ENCODE measurements around the gene BCL7C. TPM values are rescaled to one million over a fixed set of nuclear protein-coding genes. Genes with fewer than 3 reads are reported as not detected.

The BCL7C gene
- polyA plus RNA-seq, 1 donor from 2014 or later: 39.2 TPM

- Histone ChIP-seq H3K9me2 (ENCODE audit: insufficient read depth, low read length) (no peaks in the 10 kb centered on the region), H3K79me2 (replicated peaks; ENCODE audit: insufficient read depth, low read length) (no peaks in the 10 kb centered on the region), H4K20me1 (ENCODE audit: insufficient read depth) (no peaks in the 10 kb centered on the region), H3F3A (ENCODE audit: insufficient read depth, low read length, poor library complexity, severe bottlenecking) (no peaks in the 10 kb centered on the region), H3K36me3 (ENCODE audit: insufficient read depth, low read length) (no peaks in the 10 kb centered on the region), H3K9me3 (ENCODE audit: low read length) (no peaks in the 10 kb centered on the region), H2AFZ (ENCODE audit: low read depth, low read length) (no peak overlapping the region), H3K9ac (ENCODE audit: low read length) (no peak overlapping the region), H3K4me3 (ENCODE audit: low read length) (no peak overlapping the region), H3K27ac (ENCODE audit: low read length) (no peak overlapping the region), H3K27me3 (ENCODE audit: insufficient read depth, low read depth, low read length) (no peaks in the 10 kb centered on the region), H3K4me2 (ENCODE audit: low read length) (no peak overlapping the region)
- TF ChIP-seq RAD21 (conservative IDR thresholded peaks at IDR 0.05) (no peak), TAF1 (IDR thresholded peaks at IDR 0.05; ENCODE audit: low read depth) (no peak), EZH2 (IDR thresholded peaks at IDR 0.05; ENCODE audit: borderline replicate concordance, insufficient read depth, low read length, poor library complexity, severe bottlenecking) (no peak), CTCF (IDR thresholded peaks at IDR 0.05; ENCODE audit: poor library complexity, severe bottlenecking) (no peak), POLR2AphosphoS5 (IDR thresholded peaks at IDR 0.05) (no peak), EP300 (conservative IDR thresholded peaks at IDR 0.05; ENCODE audit: poor library complexity, severe bottlenecking) (no peak), MXI1 (conservative IDR thresholded peaks at IDR 0.05; ENCODE audit: poor library complexity, severe bottlenecking) (no peak), SMC3 (conservative IDR thresholded peaks at IDR 0.05; ENCODE audit: poor library complexity) (no peak)
- TF ChIP-seq, protein P1, sequence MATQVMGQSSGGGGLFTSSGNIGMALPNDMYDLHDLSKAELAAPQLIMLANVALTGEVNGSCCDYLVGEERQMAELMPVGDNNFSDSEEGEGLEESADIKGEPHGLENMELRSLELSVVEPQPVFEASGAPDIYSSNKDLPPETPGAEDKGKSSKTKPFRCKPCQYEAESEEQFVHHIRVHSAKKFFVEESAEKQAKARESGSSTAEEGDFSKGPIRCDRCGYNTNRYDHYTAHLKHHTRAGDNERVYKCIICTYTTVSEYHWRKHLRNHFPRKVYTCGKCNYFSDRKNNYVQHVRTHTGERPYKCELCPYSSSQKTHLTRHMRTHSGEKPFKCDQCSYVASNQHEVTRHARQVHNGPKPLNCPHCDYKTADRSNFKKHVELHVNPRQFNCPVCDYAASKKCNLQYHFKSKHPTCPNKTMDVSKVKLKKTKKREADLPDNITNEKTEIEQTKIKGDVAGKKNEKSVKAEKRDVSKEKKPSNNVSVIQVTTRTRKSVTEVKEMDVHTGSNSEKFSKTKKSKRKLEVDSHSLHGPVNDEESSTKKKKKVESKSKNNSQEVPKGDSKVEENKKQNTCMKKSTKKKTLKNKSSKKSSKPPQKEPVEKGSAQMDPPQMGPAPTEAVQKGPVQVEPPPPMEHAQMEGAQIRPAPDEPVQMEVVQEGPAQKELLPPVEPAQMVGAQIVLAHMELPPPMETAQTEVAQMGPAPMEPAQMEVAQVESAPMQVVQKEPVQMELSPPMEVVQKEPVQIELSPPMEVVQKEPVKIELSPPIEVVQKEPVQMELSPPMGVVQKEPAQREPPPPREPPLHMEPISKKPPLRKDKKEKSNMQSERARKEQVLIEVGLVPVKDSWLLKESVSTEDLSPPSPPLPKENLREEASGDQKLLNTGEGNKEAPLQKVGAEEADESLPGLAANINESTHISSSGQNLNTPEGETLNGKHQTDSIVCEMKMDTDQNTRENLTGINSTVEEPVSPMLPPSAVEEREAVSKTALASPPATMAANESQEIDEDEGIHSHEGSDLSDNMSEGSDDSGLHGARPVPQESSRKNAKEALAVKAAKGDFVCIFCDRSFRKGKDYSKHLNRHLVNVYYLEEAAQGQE (IDR thresholded peaks at IDR 0.05; ENCODE audit: borderline replicate concordance): no peak
Measured at GRCh38 chr16:30918614-30919013, 24.7 kb upstream of the BCL7C start.

- Histone ChIP-seq H3K79me2 (replicated peaks; ENCODE audit: insufficient read depth, low read length) (no peaks in the 10 kb centered on the region), H3K4me3 (ENCODE audit: low read length) (no peak overlapping the region), H3K9me2 (ENCODE audit: insufficient read depth, low read length) (no peaks in the 10 kb centered on the region), H4K20me1 (ENCODE audit: insufficient read depth) (no peaks in the 10 kb centered on the region), H2AFZ (ENCODE audit: low read depth, low read length) (no peak overlapping the region), H3K9ac (ENCODE audit: low read length) (no peak overlapping the region), H3K36me3 (ENCODE audit: insufficient read depth, low read length) (no peaks in the 10 kb centered on the region), H3K27ac (ENCODE audit: low read length) (no peak overlapping the region), H3K4me2 (ENCODE audit: low read length) (no peak overlapping the region), H3K27me3 (ENCODE audit: insufficient read depth, low read depth, low read length) (no peaks in the 10 kb centered on the region), H3K9me3 (ENCODE audit: low read length) (no peaks in the 10 kb centered on the region), H3F3A (ENCODE audit: insufficient read depth, low read length, poor library complexity, severe bottlenecking) (no peaks in the 10 kb centered on the region)
- TF ChIP-seq, protein P1 (IDR thresholded peaks at IDR 0.05; ENCODE audit: borderline replicate concordance): no peak
- TF ChIP-seq SMC3 (conservative IDR thresholded peaks at IDR 0.05; ENCODE audit: poor library complexity) (no peak), EP300 (conservative IDR thresholded peaks at IDR 0.05; ENCODE audit: poor library complexity, severe bottlenecking) (no peak), EZH2 (IDR thresholded peaks at IDR 0.05; ENCODE audit: borderline replicate concordance, insufficient read depth, low read length, poor library complexity, severe bottlenecking) (no peak), CTCF (IDR thresholded peaks at IDR 0.05; ENCODE audit: poor library complexity, severe bottlenecking) (no peak), POLR2AphosphoS5 (IDR thresholded peaks at IDR 0.05) (no peak), TAF1 (IDR thresholded peaks at IDR 0.05; ENCODE audit: low read depth) (no peak), MXI1 (conservative IDR thresholded peaks at IDR 0.05; ENCODE audit: poor library complexity, severe bottlenecking) (no peak), RAD21 (conservative IDR thresholded peaks at IDR 0.05) (no peak)
Measured at GRCh38 chr16:30914830-30915229, 21.0 kb upstream of the BCL7C start.

Data from neural cell (in vitro differentiated cells).